CD4-positive, alpha-beta T cell treated with Interleukin-10 for 1 hour (primary cell): ENCODE results near the gene RECQL5.
"Not testable (repeated sequence)": the region's sequence is repeated elsewhere in the genome, so short reads cannot be mapped to it uniquely, and the experiment has no call there.

Experiments
- DNase-seq: peaks from one replicate; pipeline ENCODE4 v3.0.0-alpha.2; 2020

The RECQL5 gene

DNA sequence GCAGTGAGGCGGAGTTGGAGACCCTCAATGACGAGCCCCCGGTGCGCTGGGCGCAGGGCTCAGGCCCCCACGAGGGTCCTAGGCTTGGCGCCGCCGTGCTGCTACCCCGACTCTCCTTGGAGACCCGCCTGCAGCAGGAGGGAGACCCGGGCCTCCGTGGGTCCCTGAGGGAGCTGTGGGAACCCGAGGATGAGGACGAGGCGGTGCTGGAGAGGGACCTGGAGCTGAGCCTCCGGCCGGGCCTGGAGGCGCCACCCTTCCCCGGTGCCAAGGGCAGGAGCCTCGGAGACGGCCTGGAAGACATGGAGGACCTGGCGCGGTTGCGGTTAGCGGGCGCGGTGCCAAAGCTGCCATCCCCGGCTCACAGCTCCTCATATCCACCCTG, 77.0 kb downstream of the RECQL5 start:
- no peak for DNase-seq

DNA sequence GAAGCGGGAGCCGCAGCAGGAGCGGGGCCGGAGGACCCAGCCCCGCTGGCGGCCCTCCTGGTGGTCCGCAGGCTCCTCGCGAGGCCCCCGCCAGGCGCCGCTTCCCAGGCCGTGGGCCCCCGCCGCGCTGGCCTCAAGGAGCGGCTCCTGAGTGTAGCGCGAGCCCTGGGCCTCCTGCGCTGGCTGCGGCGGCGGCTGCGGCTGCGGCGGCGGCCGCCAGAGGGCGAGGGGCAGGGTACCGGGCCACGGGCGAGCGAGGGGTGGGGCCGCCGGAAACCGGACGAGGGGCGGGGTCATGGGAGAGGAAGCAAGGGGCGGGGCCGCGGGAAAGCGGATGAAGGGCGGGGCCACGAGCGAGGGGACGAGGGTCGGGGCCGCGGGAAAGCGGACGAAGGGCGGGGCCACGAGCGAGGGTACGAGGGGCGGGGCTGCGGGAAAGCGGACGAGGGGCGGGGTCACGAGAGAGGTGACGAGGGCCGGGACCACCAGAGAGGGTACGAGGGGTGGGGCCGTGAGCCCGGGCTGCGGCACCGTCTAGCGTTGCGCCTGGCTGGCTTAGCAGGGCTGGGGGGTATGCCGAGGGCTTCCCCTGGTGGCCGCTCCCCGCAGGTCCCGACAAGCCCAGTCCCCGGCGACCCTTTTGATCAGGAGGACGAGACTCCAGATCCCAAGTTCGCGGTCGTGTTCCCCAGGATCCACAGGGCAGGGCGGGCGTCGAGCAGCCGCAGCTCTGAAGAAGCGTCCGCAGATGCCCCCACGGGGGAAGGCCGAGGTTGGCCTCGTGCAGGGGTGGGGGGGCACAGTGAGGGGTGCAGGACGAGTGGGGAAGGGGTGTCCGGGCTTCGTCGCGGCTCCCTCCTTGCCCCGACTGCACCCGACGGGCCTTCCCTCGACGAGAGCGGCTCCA, 77.7 kb downstream of the RECQL5 start:
- DNase-seq, result peak; percentile 96

DNA sequence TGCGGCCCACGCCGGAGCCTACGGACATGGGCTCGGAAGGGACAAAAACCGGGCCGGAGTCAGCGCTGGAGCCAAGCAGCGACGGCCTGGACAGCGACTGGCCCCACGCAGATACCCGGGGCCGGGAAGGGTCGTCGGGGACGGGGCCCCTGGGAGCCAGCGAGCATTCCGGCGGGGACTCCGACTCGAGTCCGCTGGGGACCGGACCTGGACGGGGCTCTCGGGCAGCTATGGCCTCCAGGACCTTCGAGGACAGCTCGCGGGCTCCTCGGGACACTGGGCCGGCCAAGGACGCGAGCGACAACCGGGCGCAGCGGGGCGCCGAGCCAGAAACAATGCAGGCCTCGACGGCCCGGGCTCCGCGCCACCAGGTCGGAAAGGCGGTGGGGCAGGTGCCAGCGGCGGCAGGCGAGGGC, 78.3 kb downstream of the RECQL5 start:
- no peak for DNase-seq

DNA sequence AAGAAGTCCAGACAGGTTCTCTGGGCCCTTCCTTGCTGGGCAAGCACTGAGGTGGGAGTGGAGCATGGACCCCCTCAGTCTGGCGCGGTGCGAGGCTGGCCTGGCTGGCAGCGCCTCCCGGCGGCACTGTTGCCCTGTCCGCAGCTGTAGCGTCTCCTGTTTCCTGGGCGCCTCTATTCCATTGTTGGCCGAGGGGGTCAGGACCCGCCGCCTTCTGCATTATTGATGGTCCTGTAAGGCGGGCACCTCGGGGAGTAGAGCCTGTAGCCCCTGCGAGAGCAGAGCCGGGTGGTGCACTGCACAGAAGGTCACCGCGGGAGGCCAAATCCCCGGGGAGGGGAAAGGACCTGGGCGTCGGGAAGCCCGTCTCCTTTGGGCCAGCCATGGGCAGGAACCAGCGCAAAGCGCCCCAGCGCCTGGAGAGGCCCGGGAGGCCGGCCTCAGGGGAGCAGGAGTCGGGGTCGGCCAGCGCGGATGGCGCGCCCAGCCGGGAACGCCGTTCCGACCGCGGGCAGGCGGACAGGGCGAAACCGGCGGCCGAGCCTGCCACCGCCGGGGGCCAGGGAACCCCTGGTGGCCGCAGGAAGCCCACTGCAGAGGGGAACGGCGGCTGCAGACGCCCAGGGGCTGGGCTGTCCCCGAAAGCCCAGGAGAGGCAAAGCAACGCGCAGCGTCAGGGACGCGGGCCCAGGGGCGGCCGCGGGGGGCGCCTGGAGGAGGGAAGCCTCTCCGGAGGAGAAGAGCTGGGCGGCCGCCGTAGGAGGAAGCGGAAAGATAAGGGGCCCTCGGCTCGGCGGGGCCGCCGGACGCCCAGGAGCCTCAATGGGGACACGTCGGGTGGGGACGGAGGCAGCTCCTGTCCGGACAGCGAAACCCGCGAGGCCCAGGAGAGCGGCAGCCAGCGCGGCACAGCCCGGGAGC, 79.0 kb downstream of the RECQL5 start, which contains the start of gene MYO15B:
Gene MYO15B (plus strand): TSS at position 126 of the 921 bp plus-strand sequence. CDS start 258 bp downstream, at position 384.
- peak; percentile 62 for DNase-seq

DNA sequence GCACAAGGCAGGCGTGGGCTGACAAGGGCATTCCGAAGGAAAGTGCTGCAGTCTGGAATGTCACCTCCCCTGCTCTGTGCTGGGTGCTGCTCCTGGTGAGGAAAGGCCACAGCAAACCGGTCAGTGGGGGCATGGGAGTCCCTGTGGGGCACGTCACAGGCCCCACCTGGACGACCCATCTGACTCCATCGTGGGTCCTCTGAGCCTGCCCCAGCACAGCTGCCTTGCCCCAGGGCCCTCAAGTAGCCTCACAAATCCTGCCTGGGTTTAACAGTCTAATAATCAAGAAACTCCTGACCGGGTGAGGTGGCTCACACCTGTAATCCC, 82.1 kb downstream of the RECQL5 start:
- no peak for DNase-seq

DNA sequence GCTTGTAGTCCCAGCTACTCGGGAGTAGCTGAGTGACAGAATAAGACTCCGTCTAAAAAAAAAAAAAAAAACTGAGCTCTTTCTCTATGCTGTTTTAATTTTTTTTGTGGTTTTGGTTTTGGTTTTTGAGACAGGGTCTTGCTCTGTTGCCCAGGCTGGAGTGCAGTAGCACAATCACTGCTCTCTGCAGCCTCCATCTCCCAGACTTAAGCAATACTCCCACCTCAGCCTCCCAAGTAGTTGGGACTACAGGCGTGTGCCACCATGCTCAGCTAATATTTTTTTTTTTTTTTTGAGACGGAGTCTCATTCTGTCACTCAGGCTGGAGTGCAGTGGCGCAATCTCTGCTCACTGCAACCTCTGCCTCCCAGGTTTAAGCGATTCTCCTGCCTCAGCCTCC, 83.8 kb downstream of the RECQL5 start:
- not testable (repeated sequence) for DNase-seq

DNA sequence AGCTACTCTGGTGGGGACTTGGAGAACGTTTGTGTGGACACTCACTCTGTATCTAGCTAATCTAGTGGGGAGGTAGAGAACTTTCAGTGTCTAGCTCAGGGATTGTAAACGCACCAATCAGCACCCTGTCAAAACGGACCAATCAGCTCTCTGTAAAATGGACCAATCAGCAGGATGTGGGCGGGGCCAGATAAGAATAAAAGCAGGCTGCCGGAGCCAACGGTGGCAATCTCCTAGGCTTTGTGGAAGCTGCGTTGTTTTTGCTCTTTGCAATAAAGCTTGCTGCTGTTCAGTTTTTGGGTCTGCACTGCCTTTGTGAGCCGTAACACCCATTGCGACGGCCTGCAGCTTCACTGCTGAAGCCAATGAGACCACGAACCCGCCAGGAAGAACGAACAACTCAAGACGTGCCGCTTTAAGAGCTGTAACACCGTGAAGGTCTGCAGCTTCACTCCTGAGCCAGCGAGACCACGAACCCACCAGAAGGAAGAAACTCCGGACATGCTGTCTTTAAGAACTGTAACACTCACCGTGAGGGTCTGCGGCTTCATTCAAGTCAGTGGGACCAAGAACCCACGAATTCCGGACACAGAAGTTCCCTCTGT, 85.7 kb downstream of the RECQL5 start:
- peak; percentile 67 for DNase-seq
